DMS114 treated with DMSO at 0.1 percent for 48 hours (cell line): Measurements from ENCODE around the gene TAF10.

ENCODE experiments used
- DNase-seq: peaks from one replicate; lab custom pipeline; 2025; ENCODE audit not compliant: unreplicated experiment; lab: John Stamatoyannopoulos, UW

TAF10 gene

DNA sequence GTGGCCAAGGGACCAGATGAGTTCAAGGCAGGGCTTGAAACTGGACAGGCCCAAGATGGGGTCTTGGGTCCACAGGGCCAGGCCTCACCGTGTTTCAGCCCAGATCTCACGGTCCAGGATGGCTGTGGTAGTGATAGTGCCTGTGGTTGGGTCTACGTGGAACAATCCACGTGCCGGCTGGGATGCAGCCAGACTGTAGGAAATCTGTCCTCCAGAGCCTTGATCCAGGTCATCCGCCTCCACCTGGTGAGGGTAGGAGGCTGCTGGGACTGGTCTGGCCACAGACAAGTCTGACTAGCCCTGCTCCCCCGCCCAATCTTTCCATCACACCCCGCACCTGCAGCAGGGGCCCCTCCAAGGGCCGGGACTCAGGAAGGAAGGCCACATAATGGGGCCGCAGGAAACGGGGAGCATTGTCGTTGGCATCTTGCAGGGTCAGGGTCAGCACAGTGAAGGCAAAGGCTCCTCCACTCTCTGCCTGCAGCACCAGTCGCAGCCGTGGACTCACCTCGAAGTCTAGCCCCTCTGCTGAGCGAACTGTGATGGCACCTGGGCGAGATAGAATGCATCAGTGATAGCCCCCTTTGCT lies 13.9 kb upstream of the TAF10 start:
- no peak for DNase-seq

DNA sequence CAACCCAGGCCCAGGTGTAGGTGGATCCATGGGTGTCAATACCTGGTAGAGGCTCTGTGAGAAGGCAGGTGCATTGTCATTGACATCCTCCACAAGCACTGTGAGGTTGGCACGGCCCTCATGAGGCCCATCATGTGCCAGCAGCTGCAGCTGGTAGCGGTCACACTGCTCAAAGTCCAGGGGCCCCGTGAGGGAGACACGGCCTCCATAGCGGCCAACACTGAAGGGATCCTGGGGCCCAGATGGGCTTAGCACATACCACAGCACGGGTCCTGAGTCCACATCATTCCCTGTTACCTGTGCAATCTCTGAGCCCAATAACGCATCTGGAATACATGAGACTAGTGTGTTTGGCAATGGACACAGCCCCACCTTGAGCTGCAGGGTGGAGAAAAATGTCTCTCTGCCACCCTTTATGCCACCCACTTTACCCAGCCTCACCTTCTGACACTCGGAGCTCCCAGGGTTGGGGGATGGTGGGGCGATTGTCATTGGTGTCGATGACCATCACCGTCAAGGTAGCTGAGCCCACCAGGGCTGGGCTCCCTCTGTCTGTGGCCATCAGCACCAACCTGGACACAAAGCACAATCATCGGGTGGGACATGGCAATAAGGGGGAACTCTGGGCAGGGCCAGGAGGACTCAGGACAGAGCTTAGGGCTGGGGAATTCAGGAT lies 13.3 kb upstream of the TAF10 start:
- no peak for DNase-seq

DNA sequence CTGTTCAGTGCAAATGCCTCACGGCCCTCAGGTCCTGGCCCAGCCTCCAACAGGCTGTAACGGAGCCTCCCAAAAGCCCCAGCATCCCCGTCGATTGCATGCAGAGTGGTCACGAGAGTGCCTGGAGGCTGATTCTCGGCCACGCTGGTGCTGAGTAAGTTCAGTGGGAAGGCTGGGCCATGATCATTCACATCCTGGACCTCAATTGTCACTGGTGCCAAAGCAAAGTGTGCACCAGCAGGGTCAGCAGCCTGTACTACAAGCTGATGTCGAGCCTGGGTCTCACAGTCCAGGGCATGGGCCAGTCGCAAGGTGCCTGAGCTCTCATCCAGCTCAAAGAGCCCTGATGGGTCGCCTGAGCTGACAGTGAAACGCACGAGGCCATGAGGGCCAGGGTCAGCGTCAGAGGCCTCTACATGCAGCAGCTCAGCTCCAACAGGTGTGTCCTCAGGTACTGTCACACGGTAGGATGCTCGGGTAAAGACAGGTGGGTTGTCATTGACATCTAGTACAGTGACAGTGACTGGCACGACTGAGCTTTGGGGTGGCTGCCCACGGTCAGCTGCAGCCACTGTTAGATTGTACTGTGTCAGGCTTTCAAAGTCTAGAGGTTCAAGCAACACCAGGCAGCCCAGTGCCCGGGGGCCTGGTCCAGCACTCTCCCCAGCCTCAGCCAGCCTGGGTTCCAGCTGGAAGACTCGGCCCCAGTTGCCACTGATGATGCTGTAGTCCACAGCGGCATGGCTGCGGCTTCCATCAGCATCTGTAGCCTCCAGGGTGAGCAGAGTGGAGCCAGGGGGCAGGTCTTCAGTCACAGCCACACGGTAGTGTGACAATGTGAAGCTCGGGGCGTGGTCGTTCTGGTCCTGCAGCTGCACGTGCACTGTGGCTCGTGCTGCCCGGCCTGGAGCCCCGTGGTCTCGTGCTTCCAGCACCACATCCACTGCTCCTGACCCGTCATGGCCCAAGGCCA lies 11.7 kb upstream of the TAF10 start:
- no peak for DNase-seq

DNA sequence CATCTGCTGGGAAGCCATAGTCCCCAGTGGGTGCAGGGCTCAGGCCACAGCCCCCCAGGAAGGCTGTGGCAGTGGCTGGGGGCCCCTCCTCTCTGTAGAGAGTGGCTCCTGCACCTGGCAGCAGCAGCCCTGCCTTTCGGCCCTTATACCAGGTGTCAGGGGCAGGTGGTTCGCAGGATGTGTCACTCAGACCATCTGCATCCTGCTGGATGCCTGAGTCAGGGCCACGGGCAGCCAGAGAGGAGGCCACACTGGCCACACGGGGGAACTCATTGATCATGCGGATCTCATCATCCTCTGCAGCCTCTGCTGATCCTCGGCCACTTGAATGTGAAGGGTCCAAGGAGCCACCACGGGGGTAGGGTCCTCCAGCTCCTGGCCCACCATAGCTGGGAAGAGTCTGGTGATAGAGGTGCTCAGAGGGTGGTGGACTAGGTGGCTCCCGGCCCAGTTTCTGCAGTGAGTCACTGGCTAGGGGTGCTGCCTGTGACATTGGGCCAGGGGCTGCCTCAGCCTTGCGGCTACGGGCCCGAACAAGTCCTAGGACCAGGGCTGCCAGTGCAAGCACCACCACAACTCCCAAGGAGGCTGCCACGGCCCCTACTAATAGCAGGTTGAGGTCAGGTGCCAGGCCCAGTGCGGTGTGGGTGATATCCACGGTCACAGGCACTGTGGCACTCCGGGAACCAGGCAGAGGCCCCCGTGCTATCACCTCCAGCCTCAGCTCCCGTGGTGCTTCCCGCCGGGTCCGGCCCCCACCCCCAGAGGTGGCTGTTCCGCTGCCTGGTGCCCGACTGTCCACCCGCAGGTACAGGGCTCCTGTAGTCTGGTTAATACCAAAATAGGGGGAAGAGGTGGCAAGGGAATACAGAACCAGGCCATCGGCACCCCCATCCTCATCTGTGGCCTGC lies 10.5 kb upstream of the TAF10 start:
- DNase-seq = no peak

DNA sequence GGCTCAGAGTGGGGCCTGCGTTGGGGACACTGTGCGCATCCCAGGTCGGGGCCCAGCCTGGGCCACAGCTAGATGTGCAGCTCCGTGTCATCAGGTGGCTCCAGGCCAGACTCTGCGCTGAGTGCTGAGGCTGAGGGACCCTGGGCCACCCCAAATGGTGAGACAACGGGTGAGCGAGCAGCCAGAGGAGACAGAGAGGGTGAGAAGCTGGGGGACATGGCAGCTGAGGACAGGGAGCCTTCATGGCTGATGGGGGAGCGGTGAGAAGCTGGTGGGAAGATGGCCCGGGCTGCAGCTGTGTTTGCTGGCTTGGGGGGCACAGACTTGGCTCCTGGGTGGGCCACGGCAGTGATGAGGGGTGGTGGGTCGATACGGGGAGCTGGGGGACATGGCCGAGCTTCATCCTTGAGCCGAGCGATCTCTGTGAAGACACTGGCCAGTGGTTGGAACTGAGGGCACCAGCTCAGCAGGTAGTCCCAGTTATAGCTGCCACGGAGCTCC lies 9.7 kb upstream of the TAF10 start:
- DNase-seq = no peak

DNA sequence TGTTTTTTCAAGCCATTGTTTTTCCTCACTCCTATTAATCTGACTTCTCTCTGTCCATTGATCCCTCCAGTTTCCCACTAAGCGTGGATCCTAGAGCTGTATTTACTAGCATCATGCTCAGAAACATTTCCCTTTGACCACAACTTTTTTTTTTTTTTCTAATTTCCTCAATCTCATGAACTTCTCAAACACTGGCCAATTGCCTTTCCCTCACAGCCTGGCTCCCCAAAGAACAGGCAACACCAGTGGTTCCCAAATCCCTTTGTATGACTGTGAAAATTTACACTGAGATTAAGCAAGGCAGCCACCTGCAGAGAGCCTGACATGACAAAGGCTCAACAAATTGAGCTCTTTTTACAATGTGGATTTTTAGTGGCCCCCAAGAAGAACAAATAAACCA lies 8.6 kb upstream of the TAF10 start:
- DNase-seq = no peak

DNA sequence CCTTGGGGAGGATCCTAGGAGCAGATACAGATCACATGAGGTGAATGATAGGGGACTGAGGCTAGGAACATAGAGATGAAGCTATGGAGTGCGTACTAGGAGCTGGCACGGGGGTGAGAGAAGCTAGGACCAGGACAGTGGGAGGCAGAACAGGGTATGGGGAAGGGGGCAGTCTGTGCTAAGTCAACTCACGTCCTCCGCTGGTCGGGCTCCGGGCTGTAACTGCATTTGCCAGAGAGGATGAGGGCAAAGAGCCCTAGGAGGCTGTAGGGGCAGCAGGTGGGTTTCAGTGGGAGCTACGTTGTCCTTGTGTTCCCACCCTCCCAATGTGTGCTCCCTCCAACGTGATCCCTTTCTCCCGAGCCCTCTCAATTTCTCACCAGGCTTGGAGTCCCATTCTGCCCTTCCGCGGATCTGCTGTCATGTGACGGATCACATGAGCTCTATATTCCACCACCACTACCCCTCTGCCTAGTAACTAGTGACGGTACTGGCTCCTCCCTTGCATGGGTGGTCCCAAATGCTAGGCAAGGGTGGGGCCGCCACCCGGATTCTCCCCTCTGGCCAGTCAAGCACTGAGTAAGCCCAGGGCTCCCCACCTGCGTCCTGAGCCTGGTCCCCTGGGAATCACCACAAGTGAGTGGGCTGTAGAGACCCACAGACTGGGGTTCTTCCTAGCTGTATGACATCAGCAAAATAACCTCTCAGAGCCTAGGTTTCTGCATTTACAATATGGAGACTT lies 7.2 kb upstream of the TAF10 start, which contains the start of gene TPP1:
TPP1 (minus strand) TSS at position 419 of the 742 bp plus-strand sequence; CDS start at position 397, 22 bp downstream.
- peak; percentile 81 for DNase-seq

DNA sequence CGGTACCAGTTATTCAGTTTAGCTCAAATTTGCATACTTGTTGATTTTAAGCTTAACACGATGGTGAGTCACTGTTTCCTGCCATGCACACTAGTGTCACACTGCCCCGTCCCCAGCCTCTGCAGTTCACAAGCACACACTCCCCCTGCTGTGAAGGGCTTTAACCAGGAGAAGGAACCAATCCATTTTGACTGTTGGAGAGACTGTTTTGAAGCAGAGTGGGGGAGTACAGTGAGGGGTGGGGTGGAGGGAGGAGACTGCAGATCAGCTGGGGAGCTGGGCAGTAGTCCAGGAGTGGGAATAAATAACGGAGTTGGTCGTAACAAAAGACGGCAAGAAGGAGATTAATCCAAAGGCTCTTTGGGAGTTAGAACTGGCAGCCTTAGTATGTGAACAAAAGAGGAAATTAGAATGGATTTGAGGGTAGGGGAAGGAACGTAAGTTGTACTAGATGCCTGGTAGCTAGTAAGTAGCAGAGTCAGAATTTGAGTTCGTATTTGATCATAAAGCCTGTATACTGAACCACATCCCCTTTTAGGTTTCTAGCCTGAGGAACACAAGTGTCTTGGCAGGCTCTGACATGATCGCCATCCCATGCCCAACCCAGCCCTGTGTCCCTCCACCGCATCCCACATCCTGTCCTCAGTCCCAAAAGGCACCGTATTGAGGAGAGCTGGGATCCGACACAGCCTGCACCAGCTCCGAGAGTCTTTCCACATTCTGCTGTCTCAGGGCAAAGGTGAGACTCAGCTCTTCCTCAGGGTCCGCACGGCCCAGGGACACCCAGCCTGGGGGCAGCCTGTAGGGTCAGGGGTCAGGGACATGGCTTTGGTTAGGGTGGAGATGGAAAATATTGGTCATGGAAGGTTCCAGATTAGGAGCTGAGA lies 6.3 kb upstream of the TAF10 start:
- no peak for DNase-seq

DNA sequence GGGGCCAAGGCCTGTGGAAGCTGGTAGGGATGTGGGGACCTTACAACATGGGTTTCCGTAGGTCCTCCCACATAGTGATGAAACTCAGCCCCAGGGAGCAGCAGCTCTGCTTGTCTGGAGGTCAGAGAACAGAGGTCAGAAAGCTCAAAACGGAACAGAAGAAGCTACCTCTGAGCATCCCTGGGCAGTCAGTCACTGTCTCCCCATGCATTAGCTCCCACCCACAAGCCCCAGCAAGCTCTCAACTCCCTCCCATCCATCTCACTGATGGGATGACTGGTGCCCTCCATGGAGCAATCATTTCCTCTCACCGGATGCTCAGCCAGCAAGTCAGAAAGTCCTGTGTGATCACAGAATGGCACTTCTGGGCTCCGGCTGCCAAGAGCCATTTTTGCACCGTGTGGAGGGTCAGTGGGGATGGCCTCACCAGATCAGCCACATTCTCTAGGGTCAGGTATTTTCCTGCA lies 5.3 kb upstream of the TAF10 start:
- DNase-seq = no peak

DNA sequence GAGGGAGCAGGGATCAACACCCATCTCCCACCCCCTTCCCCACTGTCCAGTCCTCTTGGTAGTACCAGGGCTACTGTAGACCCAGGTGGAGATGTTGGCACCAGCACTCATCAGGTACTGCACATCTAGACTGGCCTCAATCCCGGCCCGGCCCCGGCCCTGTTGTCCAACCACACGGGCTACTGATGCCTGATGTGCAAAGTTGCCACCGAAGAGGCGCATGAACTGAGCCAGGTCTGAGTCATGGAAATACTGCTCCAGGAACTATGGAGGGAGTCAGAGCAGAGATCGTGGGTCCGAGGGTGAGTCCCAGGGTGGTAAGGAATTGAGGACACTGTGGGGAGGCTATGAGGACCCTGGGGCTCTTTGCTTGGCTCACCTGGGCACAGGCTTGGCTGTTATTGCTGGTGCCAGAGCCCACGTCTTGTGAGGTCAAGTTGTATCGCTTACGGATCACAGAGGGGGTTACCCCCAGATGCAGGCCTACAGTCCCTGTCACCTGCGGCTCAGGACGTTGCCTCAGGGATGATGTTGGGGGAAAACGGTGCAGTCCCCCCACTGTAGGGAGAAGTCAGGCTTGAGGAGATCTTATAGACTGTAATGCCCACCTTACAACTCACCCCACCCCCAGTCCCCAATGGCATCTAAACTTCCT lies 4.7 kb upstream of the TAF10 start:
- no peak for DNase-seq

DNA sequence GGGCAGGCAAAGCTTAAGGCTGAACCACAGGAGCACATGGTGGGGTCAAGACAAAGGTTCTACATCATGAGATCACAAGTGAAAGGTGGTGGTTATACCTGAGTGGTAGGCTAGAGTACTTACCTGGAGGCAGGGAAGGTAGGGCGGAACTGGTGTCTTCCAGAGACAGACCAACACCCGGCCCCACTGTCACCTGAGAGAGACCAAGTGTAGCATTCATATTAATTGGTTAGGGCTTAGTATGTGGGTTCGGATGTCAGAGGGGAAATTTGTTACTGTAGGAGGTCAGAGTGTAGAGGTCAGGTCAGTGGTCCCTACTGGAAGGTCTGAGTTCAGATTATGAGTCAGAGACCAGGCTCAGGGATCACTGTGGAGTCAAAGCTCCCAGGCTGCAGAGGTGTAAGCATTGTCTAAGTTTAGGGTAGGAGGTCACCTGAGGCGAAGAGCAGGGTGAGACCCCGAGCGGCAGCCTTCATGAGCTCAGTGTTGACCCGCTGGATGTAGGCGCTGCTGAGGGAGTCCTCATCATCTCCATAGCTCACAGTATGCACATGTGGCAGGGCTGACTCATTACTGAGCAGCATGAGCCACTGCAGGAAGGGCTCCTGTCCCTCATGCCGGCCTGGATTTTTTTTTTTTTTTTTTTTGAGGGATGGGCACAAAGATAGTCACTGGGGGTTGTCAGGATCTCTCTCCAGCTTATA lies 4.0 kb upstream of the TAF10 start:
- DNase-seq = no peak

DNA sequence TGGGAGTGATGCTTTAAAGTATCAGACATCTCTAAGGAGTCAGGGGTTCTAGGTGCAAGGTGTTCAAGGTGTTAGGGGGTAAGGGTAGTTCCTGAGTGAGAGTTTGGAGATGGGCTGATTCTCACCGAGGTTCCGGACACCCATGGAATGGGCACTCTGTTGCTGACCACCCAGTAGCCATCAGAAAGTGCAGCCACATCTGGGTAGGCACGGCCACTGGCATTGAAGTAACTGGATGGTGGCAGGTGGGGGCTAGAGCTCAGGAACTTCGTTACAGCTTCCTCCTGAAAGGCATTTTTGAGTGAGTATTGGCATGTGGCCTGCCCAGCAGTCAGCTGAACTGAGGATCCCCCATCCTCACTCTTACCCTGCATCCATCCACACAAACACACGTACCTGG lies 3.0 kb upstream of the TAF10 start:
- DNase-seq = no peak

DNA sequence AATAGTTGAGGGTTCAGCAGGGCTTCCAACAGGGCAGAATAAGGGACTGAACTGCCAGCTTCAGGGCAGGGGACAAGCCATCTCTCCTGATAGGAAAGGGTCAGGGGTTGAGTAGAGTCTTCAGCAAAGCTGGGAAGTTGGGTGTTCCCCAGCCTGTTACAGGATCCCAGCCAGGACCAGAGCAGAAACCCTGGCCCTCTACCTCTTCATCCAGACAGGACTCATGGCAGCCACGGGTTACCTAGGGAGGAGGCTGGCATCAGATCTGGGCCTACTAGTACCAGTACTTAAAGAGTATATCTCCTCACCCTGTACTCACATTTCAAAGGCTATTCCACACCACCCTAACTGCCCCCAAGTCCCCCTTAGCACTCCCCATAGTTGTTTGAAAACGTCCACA lies 2.4 kb upstream of the TAF10 start:
- no peak for DNase-seq

DNA sequence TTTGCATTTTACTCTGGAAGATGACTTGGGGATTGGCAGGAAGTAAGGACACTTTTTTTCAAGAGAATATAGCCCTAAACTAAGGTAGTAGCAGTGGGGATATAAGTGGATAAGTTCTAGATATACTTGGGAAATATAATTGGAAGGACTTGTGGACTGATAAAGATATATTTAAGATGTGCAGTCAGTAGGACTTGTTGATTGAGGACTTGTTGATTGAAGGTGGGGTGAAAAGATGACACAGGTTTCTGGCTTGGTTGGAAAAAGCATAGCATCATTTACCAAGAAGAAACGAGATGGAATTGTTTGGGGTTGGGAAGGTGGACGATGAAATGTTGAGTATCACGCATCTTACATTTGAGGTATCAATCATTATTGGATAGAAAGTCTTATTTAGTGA lies 1.5 kb upstream of the TAF10 start:
- no peak for DNase-seq

DNA sequence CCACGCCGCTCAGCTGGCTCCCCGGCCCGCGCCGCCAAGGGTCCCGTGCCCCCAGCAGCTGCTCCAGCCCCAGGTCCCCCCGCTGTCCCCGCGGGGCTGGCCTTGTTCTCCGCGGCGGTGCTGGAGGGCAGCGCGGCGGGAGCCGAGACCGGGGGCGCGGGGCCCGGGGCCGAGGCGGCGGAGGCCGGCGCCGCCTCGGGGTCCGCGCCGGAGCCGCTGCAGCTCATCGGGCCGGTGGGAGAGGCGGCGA lies 128 bp downstream of the TAF10 start:
- no peak for DNase-seq

DNA sequence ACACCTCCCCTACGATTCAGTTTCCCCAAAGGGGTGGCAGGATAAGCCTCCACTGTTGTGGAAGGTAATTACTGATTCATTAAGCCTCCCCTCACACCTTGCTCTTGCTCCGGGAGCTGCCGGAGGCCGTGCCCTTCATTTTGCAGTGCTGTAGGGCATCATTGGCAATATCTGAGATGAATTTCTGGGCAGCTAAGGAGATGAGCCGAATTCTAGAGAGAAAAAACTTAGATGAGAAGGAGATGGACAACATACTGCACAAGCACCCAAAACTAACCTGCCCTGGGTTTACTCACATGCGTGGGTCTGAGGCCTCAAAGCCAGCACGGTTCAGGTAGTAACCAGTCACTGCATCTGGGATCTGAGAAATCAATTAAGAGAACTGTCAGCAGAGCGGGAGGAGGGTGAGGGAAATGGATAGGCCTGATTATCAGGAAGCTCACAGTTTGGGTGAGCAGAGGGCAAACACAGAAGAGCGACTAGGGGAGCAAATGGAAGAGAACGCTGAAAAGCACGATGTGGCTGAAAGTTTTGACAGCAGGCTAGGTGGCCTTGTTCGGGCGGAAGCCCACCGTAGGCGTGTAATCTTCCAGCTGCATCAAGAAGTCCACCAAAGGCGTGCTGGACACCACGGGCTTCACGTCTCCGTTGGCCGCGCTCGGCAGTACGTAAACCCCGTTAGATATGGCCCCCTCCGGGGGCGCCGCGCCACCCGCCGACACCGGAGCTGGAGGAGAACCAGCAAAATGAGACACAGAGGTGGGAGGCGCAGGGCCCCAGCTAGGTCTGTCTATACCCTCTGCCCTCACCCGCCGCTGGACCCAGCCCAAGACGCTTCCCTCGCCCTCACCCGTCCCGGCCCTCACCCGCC lies 689 bp downstream of the TAF10 start:
- DNase-seq = no peak

DNA sequence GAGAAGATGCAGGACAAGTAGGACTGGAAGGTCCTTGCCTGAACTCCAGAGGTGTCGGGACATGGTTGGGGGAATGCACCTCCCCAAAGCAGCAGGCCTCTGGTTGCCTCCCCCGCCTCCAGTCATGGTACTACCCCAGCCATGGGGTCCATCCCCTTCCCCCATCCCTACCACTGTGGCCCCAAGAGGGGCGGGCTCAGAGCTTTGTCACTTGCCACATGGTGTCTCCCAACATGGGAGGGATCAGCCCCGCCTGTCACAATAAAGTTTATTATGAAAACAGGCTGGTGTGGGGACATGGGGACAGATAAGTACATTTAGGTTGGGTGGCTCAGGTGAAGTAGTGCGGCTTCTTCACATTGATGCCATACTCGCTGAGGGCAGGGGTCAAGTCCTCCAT lies 1.4 kb downstream of the TAF10 start:
- DNase-seq = no peak
